Activated CD8-positive, alpha-beta memory T cell treated with anti-CD3 and anti-CD28 coated beads, Interleukin-2, amount 50 U/mL, for 1 hour (primary cell): ENCODE measurements around the gene CLCA4.
A peak's percentile ranks its signal among the peaks of the same experiment; 100 is the strongest.

Experiments used
- DNase-seq: peaks from one replicate; pipeline ENCODE4 v3.0.0-alpha.2; 2020; ENCODE audit errors: extremely low read depth

Gene CLCA4

GRCh38 chr1:86546787-86547221 is at the start of gene CLCA4:
Gene CLCA4, plus strand, starts transcription at chr1:86547078. Its CDS starts 42 bp downstream, at chr1:86547120.
- DNase-seq = no peak

GRCh38 chr1:86498281-86498680 is 48.6 kb upstream of the CLCA4 start:
- DNase-seq = no peak

GRCh38 chr1:86499987-86500593 is 46.8 kb upstream of the CLCA4 start:
- DNase-seq = no peak

GRCh38 chr1:86500714-86501113 is 46.2 kb upstream of the CLCA4 start:
- no peak for DNase-seq

GRCh38 chr1:86502125-86502646 is 44.7 kb upstream of the CLCA4 start:
- DNase-seq = peak; percentile 5

DNA sequence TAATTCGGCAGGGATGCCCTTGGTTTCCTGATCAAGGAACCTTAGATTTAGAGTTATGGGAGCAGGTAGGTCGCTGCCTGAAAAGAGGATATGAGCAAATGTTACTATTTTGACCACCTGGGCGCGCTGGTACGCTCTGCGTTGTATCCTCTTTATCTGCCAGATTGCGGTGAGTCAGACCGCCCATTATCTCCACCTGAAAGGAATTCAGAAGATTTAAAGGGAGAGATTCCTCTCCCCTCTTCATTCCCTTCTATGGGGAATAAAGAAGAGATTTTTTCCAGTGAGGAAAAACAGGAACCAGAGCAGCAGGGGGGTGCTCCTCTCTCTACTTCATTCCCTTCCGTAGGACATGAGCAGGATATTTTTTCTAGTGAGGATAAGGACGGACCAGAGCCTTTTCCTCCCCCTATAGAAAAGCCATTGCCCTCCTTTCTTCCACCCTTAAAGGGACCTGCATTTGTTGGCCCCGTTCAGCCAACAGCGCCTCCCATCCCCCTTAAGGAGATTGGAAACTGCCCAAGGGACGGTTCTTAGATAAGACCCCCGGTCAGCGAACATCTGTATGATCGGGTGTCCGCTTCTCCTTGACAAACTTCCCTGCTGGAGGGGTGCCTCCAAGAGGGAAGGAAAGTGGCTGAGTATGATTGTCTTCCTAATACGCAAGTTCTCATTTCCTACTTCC is 44.0 kb upstream of the CLCA4 start:
- no peak for DNase-seq

DNA sequence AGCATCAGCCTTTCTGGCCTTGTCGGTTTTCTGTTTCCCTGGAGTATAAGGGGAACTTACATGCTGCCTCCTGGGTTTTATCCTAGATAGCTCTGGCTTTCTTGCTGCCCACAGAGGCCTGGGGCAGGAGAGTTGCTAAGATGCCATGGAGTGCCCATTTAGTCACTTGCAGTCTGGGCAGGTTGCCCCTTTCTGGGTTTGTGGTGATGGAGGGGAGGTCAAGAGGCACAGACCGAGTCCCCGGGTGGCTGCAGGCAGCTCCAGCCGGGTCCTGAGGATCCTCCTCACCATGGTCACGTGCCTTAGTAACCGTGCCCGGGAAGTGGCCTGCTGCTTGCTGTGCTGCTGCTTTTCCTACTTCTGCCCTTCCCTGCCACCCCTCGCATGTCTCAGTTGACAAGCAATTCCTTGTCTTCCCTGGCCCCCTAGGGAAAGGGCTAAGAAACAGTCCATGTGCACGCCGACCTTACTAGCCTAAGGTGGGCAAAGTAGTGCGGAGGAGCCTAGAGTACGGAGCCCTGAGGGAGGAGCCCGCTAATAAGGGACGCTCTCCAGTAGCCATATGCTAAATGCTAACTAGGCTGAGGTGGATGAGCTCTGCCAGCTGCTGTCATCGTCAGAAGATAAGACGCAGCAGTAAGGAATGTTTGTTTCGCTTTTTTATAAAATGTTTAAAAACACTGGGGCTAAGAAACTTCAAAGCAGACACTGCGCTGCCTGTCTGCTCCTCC is 43.3 kb upstream of the CLCA4 start:
- DNase-seq = no peak

DNA sequence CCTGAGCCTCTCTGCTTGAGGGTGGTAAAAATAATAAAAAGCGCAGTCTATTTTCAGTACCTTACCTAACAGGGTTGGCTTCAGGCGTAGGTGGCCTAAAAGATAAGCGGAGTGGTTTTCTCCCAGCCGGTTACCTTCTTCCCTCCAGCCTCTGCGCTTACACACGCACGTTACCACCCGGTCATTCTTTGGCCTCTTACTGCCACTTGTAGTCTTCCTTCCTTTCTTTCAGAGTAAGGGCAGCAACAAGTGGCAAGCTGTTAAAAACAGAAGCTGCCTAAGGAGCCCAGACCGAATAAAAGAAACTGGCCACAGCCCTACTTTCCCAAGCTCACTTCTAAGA is 42.8 kb upstream of the CLCA4 start:
- DNase-seq = no peak

DNA sequence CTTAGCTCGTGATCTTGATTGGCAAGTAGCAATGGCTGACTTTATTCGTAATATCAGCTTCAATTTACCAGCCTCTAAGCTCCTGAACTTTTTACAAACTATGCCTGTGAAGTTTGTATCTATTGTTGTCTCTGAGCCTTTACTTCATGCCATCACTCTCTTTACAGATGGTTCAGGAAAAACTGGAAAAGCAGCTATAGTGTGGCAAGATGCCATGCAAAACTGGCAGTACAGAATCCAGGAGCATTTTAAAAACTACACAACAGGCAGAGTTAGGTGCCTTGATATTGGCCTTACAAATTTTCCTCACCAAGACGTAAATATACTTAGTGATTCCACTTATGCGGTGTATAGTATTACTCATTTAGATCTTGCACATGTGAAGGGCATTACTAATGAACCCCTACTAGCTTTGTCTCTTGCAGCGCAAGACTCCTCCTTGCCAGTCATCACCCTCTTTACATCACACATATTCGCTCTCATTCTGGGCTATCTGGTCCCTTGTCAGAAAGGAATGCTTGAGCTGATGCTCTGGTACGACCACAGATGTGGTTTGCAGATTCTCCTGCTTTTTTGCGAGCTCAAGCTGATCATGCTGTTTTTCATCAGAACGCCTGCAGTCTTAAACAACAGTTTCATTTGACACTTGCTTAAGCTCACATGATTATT is 41.8 kb upstream of the CLCA4 start:
- DNase-seq = no peak

DNA sequence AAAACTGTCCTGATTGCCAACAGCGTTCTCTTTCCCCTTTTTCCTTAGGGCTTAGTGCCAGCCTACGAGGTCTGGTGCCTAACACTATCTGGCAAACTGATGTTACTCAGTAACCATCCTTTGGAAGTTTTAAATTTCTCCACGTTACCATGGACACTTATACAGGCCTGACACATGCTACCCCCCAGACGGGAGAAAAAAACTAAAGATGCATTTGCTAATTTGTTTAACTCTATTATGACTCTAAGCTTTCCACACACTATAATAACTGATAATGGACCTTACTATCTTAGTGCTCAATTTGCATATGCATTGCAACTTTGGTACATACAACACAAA is 41.3 kb upstream of the CLCA4 start:
- no peak for DNase-seq

- DNase-seq = no peak
Measured at GRCh38 chr1:86507935-86508582, 38.8 kb upstream of the CLCA4 start.

DNA sequence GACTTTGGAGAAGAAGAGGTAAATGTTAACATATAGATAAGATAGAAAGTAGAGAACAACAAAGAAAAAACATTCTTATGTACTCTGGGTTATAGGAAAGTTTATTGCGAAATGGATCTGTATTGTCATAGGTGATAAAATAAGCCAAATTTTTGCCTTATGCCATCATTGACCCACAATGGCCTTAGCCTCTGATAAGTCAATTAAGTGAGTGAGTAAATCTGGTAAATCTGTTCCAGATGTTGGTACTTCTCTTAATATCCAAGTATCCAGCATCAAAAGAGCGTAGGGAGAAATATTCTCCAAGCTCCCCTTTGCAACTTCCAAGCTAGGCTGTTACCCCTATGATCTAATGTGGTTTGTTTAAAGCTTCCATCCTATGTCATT is 38.3 kb upstream of the CLCA4 start:
- no peak for DNase-seq

DNA sequence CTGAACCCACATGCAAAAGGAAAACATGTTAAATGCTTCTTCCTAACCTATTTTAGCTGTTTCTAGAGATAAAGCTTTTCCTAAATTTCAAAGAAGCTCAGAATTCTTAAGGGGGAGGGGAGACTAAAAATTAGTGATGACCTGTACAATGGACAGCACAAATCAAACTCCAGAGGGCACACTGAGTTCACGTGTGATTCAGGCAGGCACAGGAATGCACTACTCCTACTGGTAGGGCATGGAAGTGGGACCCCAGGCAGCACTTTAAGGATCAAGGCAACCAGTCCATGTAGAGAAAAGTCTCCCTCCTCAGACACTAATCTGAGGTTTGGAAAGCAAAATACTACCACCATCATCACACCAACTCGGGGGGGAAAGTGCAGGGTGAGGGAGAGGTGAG is 31.3 kb upstream of the CLCA4 start:
- no peak for DNase-seq

- no peak for DNase-seq
Measured at GRCh38 chr1:86516335-86516734, 30.5 kb upstream of the CLCA4 start.

DNA sequence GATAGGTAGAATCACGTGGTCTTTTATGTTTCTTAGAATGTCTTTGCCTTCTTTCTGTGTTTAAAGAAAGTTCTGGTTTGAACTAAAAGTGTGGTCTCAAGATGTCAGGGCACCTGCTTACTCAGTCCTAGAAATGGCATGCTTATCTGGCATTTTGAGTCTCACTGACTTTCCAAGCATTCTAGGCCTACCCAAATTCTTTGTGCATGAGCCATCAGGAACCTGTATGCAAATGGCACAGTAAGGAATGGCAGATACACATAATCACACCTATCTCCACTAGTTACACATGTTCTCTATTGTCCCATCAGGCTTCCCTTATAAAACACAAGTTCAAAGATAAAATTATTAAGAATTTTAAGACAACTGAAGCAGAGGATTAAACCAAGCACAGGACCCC is 29.5 kb upstream of the CLCA4 start:
- DNase-seq = no peak

DNA sequence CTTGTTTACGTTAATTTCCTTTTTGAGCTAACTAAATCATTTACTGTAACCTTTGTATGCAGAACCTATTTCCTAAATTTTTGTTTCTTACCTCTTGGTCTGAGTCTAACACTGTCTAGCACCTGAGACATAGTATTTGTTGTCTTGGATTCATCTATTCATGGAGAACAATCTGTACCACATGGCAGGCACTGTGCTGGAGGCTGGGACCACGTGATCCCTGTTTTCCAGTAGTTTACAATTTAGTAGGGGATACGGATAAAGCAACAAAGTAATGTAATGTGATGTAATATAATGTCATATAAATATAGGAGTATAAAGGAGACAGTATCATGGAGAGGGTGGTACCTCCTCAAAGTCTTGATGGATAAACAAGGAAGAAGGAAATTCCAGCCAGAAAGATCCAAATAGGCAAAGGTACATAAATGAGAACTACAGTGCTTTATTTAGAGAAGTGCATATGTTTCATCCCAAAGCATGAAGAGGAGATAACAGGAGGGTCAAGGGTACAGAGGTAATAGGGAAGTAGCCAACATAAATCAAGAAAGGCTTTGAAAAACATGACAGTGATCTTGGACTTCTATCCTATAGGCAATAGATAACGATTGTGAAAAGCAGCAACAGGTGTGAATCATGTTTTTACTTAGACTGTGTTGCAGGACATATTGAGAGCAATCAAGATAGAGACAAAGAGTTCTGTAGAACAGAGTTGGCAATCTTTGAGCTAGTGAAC is 25.9 kb upstream of the CLCA4 start:
- DNase-seq = no peak

DNA sequence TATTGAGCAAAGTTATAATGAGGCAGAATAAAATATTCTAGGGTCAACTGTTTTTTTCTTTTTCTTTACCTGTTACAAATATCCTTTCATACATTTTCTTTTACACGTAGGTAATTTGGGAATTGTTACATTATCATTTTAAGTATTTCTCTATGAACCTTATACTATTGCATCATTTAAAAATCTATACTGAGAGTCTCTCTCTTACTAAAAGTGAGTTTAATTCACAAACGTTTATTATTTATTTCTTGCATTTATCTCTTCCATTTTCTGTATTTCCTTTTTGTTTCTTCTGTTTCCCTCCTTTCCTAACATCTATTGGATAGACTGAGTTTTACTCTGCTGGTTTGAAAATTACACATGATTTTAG is 25.4 kb upstream of the CLCA4 start:
- no peak for DNase-seq

DNA sequence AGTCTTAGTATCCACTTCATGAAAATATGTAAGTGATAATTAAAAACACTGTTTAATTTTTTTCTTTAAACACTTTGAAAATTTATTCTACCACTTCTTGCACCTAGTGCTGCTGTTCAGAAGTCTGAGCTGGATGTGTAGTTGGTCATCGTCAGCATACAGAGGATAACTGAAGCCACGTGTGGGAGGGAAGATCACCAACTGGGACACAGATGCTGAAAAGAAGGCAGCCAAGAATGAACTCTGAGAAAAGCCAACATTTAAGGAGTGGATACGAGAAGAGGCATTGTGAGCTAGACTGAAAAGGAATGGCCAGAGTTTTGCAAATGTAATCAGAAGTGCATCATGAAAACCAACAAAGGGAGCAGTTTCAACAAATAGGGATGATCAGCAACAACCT is 24.6 kb upstream of the CLCA4 start:
- DNase-seq = no peak

DNA sequence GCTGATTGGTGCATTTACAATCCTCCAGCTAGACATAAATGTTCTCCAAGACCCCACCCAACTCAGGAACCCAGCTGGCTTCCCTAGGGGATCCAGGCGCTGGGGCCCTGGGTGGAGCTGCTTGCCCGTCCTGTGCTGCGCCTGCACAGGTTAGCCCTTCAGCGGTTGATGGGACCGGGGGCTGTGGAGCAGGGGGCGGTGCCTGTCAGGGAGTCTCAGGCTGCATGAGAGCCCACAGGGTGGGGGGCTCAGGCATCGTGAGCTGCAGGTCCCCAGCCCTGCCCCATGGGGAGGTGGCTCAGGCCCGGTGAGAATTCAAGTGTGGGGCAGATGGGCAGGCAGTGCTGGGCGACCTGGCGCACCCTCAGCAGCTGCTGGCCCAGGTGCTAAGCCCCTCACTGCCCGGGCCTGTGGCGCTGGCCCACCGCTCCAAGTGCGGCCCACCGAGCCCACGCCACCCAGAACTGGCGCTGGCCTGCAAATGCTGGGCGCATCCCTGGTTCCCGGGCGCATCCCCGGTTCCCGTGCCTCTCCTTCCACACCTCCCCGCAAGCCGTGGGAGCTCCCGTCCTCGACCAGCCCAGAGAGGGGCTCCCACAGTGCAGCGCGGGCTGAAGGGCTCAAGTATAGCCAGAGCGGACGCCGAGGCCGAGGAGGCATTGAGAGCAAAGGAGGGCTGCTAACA is 23.1 kb upstream of the CLCA4 start:
- no peak for DNase-seq

DNA sequence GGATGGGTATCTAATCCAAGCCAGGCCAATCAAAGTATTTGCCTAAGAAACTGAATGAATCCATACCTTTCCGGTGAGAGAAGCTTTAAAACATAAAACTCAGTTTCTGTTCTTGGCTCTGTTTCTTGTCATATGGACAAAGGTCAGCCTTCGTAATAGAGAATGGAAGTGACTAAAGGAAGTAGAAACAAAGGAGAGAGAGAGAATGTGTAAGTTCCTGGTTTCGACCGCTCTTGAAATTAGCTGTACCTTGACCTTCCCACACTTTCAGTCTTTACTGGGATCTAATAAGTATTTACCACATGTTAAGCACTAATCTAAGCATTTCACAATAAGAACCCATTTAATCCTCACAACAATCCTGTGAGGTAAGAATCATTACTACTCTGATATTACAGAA is 19.6 kb upstream of the CLCA4 start:
- no peak for DNase-seq
